ENCODE measurements around the gene TOX2.

DNA sequence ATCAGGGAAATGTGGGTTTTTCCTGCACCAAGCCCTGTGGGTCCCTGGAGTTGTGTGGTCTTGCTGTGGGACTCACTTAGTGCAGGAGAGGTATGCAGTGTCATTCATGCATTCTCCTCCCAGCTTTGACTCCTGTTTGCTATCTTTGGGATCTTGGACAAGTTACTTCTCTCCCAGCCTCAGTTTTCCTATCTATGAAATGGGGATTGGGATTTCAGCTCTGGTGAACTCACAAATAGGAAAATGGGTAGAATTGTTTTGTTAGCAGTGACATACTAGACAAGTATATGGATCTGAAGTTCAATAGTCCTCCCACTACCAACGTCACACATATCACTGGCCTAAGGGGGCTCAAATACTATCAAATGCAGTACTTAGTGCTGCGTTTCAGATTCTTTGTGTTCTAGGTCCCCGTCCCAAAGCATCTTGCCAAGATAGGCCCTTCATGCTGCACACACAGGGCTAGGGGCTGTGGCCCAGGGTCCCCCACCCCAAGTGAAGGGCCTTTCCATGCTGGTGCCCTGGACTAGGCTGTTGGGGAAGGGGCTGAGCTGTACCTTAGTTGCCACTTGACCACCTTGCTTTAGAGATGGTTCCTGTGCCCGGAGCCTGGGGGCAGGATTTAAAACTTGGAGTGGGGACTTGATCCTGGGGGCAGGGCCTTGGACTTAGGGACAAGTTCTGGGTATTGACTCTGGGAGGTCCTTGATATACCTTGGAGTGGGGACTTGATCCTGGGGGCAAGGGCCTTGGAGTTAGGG lies 98.0 kb downstream of the TOX2 start:
- TF ChIP-seq, protein P1, sequence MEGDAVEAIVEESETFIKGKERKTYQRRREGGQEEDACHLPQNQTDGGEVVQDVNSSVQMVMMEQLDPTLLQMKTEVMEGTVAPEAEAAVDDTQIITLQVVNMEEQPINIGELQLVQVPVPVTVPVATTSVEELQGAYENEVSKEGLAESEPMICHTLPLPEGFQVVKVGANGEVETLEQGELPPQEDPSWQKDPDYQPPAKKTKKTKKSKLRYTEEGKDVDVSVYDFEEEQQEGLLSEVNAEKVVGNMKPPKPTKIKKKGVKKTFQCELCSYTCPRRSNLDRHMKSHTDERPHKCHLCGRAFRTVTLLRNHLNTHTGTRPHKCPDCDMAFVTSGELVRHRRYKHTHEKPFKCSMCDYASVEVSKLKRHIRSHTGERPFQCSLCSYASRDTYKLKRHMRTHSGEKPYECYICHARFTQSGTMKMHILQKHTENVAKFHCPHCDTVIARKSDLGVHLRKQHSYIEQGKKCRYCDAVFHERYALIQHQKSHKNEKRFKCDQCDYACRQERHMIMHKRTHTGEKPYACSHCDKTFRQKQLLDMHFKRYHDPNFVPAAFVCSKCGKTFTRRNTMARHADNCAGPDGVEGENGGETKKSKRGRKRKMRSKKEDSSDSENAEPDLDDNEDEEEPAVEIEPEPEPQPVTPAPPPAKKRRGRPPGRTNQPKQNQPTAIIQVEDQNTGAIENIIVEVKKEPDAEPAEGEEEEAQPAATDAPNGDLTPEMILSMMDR (conservative IDR thresholded peaks at IDR 0.05 in 1 of 2, IDR thresholded peaks at IDR 0.05 in 1 of 2; ENCODE audit: extremely low read depth in 1 of 2, insufficient read depth in 1 of 2, low read depth in 1 of 2, low read length in 2 of 2): no peak
- no peak for TF ChIP-seq EZH2 (IDR thresholded peaks at IDR 0.05; ENCODE audit: borderline replicate concordance, low read length)

Data from mammary epithelial cell (primary cell).